Measurements from ENCODE around the gene CNTN1. TPM values are rescaled to one million over a fixed set of nuclear protein-coding genes. Genes with fewer than 3 reads are reported as not detected.

The CNTN1 gene
- total RNA-seq, 1 experiment from 2014 or later = 6.5 TPM

DNA sequence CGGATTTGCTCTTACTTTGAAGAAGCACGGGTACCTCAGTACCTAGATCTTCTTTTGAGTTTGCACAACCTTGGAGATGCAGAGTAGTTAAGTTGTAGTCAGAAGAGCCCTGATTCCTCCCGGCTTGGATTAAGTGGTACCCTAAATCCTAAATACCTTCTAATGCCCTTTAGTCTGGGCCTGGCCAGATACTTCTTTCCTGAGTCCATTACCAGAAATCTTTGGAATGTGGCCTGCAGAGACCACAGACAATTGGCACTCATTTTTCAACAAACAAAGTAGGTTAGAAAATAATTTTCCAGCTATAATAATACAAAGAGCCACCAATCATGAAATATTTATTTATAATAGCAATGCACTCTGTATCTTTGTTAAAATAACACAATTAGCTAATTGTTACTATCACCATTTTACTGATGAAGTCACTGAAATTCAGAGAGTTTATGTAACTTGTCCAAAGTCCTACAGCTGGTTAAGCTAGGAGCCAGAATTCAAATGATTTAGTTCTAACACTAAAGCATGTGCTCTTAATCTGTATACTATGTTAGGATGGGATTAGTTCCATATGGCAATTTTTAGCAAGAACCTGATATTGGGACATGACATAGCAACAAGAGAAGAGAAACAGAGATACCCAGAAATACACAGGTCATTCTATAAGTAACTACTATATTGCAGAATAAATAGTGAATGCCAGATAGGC is 363.8 kb downstream of the CNTN1 start:
- H4K5ac ChIP-seq (ENCODE audit: insufficient read length, low read depth, low read length) = no peak overlapping the region
- H3K4me2 ChIP-seq (ENCODE audit: insufficient read depth, insufficient read length, low read length) = no peak overlapping the region
- H2AK5ac ChIP-seq (ENCODE audit: insufficient read length, low read length) = no peak overlapping the region
- H3T11ph ChIP-seq (ENCODE audit: low read length) = no peak overlapping the region
- H3K27ac ChIP-seq (ENCODE audit: insufficient read length, low read depth, low read length) = no peak overlapping the region
- no peak overlapping the region for H3K56ac ChIP-seq (ENCODE audit: insufficient read length, low read depth, low read length)
- H3K9me3 Mint-ChIP-seq = no peaks in the 10 kb centered on the region
- H2BK120ac ChIP-seq (ENCODE audit: low read depth, low read length, poor library complexity, severe bottlenecking) = no peak overlapping the region
- no peak overlapping the region for H3K4me3 Mint-ChIP-seq
- H4K91ac ChIP-seq (ENCODE audit: insufficient read length, low read depth, low read length) = no peak overlapping the region
- TF ChIP-seq, protein P1, sequence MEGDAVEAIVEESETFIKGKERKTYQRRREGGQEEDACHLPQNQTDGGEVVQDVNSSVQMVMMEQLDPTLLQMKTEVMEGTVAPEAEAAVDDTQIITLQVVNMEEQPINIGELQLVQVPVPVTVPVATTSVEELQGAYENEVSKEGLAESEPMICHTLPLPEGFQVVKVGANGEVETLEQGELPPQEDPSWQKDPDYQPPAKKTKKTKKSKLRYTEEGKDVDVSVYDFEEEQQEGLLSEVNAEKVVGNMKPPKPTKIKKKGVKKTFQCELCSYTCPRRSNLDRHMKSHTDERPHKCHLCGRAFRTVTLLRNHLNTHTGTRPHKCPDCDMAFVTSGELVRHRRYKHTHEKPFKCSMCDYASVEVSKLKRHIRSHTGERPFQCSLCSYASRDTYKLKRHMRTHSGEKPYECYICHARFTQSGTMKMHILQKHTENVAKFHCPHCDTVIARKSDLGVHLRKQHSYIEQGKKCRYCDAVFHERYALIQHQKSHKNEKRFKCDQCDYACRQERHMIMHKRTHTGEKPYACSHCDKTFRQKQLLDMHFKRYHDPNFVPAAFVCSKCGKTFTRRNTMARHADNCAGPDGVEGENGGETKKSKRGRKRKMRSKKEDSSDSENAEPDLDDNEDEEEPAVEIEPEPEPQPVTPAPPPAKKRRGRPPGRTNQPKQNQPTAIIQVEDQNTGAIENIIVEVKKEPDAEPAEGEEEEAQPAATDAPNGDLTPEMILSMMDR (conservative IDR thresholded peaks at IDR 0.05) = no peak
- H3K27me3 ChIP-seq (ENCODE audit: insufficient read depth, low read length) = no peaks in the 10 kb centered on the region
- no peaks in the 10 kb centered on the region for H3K9me3 ChIP-seq (ENCODE audit: control insufficient read depth, low read depth, low read length)
- no peak overlapping the region for H3K4ac ChIP-seq (ENCODE audit: low read depth, low read length)
- H3K14ac ChIP-seq (ENCODE audit: insufficient read depth, low read length) = no peak overlapping the region
- H3K27ac Mint-ChIP-seq = 0 out of 7 replicates have a peak overlapping the region, but pooled peaks of 1 of the 3 experiments have one; percentile 29
- no peaks in the 10 kb centered on the region for H3K27me3 Mint-ChIP-seq (ENCODE audit: low read depth)
- H3K36me3 Mint-ChIP-seq (ENCODE audit: insufficient read depth in 1 of 3, low read depth in 3 of 3) = no peaks in the 10 kb centered on the region
- 0 out of 2 replicates have a peak, but pooled peaks cover 2% of the 10 kb centered on the region for H3K4me1 ChIP-seq (ENCODE audit: insufficient read depth, low read length)
- H2BK12ac ChIP-seq (ENCODE audit: insufficient read length, low read depth, low read length) = no peak overlapping the region
- no peaks in the 10 kb centered on the region for H3K79me1 ChIP-seq (ENCODE audit: insufficient read depth, low read depth, low read length, poor library complexity, severe bottlenecking)
- H3K79me2 ChIP-seq (ENCODE audit: insufficient read depth, low read length) = no peaks in the 10 kb centered on the region
- H2BK5ac ChIP-seq (ENCODE audit: insufficient read length, low read length) = no peak overlapping the region
- H4K8ac ChIP-seq (replicated peaks; ENCODE audit: insufficient read length, low read depth, low read length) = no peak overlapping the region
- WGBS (ENCODE audit: extremely low coverage, insufficient read length, low lambda C conversion rate) = no CpG with 5 or more reads among the region's 3 CpGs
- H3K9ac ChIP-seq (ENCODE audit: extremely low read depth, insufficient read length, low read length) = no peak overlapping the region
- no peak overlapping the region for H2BK20ac ChIP-seq (ENCODE audit: low read depth, low read length, poor library complexity, severe bottlenecking)
- H3K23me2 ChIP-seq (ENCODE audit: insufficient read length, low read depth, low read length, poor library complexity, severe bottlenecking) = no peaks in the 10 kb centered on the region
- H4K20me1 ChIP-seq (ENCODE audit: control insufficient read depth, insufficient read depth, insufficient read length) = no peaks in the 10 kb centered on the region
- H3K4me1 Mint-ChIP-seq = no peaks in the 10 kb centered on the region
- no peak overlapping the region for H2AFZ ChIP-seq (ENCODE audit: low read length)
- no peak overlapping the region for H3K23ac ChIP-seq (ENCODE audit: insufficient read length, low read depth, low read length)
- no peak overlapping the region for H3K18ac ChIP-seq (ENCODE audit: insufficient read length, low read depth, low read length)
- H2BK15ac ChIP-seq (ENCODE audit: low read depth, low read length) = no peak overlapping the region
- no peak for DNase-seq

Data from H9 (cell line).